Renal cortical epithelial cell (primary cell): ENCODE results near the gene ERICH4. TPM values are rescaled to one million over a fixed set of nuclear protein-coding genes. Genes with fewer than 3 reads are reported as not detected.
A peak's percentile ranks its signal among the peaks of the same experiment; 100 is the strongest.
"Not testable (repeated sequence)": the region's sequence is repeated elsewhere in the genome, so short reads cannot be mapped to it uniquely, and the experiment has no call there.

Experiments
- DNase-seq: peaks from one replicate; pipeline ENCODE4 v3.0.0-alpha.2; 2011; ENCODE audit warnings: low read depth
- total RNA-seq: library from RNA; depleted of rRNA; stranded (reverse); fragments of >200 nt; gene quantifications from 2 replicates; pipeline ENCODE4 v1.2.3, GENCODE V29; 2014

The ERICH4 gene, protein sequence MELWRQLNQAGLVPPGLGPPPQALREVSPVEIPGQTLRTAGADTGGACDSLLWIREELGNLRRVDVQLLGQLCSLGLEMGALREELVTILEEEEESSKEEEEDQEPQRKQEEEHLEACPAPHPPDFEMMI
- not detected in 2 replicates for total RNA-seq

DNA sequence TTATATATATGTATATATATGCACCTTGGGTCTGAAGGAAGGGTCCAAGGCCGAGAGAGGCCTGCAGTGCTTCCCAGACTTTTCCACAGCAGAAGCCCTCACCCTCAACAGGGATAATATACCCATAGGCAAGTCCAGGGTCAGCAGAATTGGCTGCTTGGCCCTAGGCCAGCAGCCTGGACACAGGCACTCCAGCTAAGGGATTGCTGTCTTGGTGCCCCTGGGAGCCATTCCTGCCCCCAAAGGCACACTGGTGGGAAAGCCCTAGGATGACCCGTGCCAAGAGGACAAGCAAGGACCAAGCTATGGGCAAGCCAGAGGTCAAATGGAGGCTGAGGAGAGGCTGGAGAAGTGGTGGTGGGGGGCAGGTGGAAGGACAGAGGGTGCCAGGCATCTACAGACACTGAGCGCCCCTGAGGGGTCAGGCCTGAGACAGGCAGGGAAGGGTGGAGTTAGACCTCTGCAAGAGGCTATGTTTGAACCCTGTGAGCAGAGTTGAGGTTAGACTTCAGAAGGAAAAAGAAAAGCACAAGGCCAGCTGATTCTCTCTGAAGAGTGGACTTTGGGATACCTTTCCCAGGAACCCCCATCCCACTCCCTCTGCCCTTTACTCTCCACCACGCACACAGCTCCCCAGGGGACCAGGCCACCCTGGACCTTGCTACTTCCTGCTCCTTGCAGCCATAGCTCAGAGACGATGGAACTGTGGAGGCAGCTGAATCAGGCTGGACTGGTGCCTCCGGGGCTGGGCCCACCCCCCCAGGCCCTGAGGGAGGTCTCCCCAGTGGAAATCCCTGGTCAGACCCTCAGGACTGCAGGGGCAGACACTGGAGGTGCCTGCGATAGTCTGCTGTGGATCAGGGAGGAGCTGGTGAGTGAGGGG lies at the start of gene ERICH4:
Gene ERICH4, plus strand, starts transcription at position 684 of the 883 bp plus-strand sequence. Its CDS starts 14 bp downstream, at position 698.
- DNase-seq, result no peak

DNA sequence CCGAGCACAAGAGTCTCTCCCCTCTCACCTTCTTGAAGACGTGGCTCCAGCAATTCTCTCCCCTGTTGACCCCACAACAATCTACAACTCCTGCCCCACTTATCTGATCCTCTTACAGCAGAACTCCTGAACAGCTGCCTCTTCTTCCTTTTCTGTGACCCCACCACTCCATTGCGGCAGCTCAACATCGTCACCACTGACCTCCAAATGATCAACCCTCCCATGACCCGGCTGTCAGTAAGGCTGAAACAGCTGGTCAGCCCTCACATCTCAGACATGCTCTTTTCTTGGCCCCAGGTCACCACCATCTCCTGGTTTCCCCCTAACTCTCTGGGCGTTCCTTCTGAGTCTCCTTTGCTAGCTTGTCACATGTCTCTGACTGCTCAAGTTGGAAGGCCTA lies 47.6 kb upstream of the ERICH4 start:
- DNase-seq, result no peak

DNA sequence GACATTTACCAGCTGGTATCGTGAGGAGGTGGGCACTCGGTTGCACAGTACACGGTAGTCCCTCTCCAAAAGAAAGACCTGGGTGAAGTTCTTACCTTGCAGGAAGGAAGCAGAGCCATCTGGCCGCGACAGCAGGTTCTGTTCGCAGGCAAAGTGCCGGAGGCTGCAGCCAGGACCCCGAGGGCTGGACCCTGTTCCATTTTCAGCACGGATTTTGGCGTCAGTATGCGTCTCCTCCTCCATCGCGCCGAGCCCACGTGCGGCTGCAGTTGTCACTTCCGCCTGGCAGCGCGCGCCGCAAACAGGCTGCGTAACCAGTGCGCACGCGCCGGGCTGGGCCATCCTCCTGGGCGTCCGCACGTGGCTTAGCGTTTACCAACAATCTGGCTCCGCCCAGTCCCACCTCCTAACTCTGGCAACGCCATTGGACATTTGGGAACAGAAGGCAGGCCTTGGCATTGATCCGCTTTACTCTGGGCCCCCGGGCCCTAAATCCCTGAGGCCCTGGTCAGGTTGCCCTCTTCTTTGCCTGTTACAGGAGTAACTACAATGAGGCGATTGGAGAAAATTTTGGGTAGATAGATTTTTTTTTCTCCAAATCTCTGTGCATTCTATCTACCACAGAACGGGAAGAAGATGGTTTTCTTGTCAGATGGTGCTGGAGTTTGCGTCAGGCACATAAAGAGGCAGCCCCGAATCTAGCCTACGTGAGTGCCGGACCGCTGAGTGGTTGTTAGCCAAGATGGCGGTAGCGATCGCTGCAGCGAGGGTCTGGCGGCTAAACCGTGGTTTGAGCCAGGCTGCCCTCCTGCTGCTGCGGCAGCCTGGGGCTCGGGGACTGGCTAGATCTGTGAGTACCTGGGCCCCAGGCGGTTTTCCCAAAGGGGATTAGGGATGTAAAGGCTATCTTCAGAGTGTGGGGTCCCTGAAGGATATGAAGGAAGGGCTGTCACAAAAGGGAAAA lies 45.6 kb upstream of the ERICH4 start, which contains the start of the genes BCKDHA and EXOSC5:
Gene BCKDHA, plus strand, starts transcription at position 733 of the 964 bp plus-strand sequence. Its CDS starts 10 bp downstream, at position 743.
Gene EXOSC5, minus strand, starts transcription at position 274 of the 964 bp plus-strand sequence. Its CDS starts 31 bp downstream, at position 243.
- peak; percentile 99 for DNase-seq

DNA sequence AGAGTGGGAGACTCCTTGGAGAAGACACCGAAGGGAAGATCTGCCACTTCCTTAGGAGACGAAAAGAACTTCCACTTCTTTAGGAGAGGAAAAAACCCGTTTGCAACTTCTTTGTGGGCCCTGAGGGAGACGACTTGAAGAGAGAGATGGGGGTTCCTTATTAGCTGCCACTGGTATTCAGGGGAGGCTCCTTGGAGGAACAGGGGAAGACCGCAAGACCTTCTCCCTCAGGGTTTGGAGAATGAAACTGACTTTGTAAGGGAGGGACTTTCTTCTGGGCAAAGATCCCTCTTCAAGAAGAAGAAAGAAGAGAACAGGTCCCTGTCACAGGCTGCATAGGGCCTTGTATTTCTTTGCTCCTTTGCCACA lies 44.9 kb upstream of the ERICH4 start:
- DNase-seq, result no peak

DNA sequence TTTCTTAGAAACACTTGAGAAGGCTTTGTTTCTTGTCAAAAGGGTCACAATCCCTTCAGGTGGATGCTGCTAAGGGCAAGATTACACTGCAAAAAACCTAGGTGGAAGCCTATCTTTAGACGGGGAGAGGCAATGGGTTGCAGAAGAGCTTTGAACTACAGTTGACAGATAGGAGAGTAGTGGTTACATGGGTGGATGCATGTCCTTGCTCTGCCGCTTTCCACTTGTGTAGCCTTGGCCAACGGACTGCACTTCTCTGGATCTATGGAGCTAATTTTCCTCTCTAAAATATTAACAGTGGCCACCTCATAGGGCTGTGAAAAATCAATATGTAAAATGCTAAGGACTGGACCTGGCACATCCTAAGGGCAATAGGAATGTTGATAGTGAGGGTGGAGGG lies 44.4 kb upstream of the ERICH4 start:
- DNase-seq, result no peak

DNA sequence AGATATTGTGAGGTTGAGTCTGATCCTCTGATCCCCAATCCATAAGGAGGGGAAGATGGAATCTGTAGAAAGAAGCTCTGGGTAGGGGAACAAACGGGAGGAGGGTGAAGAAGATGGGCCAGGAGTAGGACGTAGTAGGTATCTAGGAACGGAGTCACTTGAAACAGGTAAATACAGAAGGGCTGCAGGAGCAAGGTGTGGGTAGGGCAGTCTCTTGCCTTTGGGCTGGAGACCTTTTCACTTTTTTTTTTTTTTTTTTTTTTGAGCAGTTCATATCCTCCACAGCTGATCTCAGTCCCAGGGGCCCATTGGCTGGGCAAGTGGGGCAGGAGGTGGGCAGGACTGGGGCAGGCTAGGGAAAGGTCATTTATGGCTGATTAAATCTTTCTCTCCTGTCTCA lies 43.9 kb upstream of the ERICH4 start:
- no peak for DNase-seq

DNA sequence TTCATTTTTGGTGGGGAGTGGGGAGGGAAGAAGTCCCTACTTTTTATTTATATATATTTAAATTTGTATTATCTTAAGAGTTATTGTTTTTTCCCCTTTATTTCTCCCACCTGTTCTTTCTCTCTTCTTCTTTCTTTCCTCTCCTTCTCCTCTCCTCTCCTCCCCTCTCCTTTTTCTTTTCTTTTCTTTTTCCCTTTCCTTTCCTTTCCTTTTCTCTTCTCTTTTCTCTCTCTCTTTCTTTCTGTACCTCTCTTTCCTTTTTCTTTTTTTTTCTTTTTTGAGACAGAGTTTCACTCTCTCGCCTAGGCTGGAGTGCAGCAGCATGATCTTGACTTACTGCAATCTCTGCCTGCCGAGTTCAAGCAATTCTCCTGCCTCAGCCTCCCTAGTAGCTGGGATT lies 43.4 kb upstream of the ERICH4 start:
- DNase-seq, result no peak

DNA sequence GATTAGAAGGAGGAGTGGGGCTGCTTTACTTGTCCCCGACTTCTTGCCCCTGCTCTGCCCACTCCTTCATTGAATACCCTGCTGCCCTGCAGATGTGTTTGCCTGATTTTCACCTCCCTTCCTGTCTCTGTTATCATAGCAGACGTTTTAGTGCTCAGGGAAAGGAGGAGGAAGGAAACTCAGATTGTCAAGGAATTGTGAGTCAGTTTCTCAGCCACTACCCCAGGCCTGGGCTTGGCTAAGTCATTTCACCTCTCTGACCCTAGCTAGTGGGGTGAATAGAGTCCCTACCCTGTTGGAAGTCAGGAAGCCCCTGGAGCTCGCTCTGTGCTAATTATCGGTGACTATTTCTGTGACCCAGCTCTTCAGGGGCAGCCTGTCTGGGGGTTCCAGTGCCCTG lies 41.5 kb upstream of the ERICH4 start:
- DNase-seq, result no peak

DNA sequence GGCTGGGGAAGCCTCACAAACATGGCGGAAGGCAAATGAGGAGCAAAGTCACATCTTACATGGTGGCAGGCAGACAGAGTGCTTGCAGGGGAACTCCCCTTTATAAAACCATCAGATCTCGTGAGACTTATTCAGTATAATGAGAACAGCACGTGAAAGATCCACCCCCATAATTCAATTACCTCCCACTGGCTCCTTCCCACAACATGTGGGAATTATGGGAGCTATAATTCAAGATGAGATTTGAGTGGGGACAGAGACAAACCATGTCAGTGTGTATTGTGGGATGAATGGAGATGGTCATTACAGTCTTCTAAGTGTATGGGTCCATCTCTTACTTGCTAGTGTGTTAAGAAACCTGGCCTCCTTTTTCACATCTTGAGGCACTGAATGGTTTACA lies 40.9 kb upstream of the ERICH4 start:
- no peak for DNase-seq

DNA sequence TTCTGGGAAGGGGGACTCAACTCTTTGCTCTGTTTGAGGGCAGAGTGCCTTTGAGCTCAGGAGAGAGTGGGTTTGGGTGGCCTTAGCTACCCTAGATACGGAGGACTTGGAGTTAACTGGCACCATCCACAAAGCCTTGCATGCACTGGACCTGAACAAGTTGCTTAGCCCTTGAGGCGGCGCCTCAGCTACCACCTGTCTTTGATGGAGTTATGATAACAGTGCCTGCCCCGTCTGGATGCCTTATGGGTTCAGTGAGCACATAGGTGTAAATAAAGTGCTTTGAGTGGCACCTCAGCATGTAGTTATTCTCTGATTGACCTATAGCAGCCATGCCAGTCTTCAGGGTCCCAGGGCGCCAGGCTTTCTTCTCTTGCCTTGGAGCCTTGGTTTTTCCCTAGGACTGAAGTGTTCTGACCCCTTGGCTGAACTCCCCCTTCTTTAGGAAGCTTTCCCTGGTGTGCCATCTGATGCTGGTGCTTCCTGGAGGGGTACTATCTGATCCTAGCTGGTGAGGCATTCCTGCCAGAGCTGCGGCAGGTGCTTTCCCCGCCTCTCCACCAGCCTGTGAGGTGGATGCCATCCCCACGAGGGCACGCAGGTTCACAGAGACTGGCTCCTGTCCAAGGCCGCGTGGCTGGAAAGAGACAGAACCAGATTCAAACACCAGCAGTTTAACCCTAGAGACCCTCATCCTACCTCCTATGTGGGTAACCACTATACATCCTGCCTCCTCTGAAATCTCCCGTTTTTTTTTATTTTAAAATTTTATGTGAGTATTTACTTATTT lies 39.6 kb upstream of the ERICH4 start:
- no peak for DNase-seq

DNA sequence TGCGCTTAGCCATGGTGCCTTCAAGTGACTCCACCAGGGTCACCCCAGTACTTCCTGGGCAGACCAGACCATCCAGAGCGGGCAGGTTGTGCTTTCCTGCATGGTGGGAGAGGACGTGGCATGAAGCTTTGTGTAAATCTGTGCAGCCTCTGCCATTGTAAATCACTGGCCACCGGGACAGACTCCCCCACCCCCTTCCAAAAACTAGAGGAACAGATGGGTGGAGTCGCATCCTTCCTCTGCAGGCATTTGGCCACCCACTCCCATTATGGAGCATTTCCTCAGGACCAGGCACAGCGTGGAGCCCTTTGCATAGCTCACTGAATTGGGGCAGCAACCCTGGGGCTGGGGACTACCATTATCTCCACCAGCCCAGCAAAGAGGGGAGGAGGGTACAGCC lies 37.2 kb upstream of the ERICH4 start:
- no peak for DNase-seq

DNA sequence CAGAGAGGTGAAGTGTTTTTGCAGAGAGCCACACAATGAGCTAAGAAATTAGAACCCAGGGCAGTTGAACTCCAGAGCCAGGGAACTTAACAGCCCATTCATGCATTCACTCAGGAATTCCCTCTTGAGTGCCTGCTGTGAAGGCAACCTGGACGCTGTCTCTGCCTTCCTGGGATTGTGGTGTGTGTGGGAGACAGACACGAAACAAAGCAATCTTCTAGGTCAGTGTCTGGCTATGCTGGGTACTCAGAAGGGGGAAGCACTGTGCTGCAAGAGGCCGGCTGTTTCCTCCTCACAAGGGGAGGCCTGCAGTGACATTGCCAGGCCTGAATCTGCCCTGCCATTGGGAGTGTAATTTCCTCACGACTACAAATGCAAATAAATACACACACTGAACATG lies 35.7 kb upstream of the ERICH4 start:
- no peak for DNase-seq

DNA sequence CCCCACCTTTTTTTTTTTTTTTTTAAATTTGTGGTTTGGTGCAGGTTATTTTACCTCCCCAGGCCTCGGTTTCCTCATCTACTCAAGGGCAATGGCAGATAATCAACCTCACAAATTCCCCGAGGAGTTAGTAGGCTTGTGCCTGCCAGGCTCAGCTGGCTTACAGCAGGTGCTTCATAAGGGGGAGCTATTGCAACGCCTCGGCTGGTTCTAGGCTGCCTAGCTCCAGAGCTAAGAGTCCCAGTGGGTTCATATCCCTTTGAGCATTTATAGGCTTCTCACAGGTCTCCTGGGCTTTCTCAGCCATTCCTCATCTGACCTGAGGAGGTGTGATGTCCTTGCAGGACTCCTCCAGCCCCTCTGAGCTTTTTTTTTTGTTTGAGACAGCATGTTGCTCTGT lies 34.7 kb upstream of the ERICH4 start:
- DNase-seq, result no peak

DNA sequence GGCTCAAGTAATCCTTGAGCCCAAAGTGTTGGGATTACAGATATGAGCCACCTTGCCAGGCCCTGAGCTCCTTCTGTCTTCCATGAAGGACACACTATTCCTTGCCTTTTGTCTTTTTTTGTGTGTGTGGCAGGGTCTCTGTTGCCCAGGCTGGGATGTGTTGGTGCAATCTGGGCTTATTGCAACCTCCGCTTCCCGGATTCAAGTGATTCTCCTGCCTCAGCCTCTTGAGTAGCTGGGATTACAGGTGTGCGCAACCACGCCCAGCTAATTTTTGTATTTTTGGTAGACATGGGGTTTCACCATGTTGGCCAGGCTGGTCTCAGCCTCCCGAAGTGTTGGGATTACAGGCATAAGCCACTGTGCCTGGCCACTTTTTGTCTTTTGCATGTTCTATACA lies 34.1 kb upstream of the ERICH4 start:
- DNase-seq, result not testable (repeated sequence)

DNA sequence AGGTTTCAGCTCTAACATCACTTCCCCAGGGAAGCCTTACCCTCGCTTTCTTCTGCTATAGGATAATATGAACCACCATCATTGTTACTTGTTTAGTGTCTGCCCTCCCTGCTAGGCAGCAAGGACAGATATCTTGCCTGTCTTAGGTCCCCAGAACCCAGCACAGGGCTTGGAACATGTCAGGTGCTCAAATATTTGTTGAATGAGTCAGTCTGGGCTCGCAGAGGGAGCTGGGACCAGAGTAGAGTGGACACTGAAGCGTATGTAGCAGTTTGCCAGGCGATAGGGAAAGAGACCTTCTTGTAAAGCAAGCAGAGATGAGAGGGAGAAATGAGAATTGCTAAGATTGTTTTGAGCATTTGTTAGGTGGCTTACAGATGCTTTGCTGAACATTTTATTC lies 33.7 kb upstream of the ERICH4 start:
- peak; percentile 82 for DNase-seq

DNA sequence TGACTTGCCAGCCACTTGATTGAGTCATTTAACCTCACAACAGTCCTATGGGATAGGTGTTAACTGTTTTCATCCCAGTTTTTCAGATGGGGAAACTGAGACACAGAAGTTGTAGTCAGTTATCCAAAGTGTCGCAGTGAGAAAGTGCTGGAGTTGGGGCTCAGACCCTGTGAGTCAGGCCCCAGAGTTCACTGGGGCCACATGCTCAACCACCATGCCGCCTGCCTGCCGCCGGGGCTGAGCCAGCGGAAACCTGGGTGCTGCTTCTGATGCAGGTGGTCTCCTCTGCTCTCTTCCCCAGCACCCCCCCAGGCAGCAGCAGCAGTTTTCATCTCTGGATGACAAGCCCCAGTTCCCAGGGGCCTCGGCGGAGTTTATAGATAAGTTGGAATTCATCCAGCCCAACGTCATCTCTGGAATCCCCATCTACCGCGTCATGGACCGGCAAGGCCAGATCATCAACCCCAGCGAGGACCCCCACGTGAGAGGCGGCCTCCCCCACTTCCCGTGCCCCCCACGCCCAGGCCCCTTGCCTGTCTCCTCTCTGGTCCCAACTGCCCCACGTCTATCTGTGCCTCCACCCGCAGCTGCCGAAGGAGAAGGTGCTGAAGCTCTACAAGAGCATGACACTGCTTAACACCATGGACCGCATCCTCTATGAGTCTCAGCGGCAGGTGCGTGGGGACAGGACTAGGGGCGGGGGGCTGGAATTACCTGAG lies 32.5 kb upstream of the ERICH4 start:
- no peak for DNase-seq

DNA sequence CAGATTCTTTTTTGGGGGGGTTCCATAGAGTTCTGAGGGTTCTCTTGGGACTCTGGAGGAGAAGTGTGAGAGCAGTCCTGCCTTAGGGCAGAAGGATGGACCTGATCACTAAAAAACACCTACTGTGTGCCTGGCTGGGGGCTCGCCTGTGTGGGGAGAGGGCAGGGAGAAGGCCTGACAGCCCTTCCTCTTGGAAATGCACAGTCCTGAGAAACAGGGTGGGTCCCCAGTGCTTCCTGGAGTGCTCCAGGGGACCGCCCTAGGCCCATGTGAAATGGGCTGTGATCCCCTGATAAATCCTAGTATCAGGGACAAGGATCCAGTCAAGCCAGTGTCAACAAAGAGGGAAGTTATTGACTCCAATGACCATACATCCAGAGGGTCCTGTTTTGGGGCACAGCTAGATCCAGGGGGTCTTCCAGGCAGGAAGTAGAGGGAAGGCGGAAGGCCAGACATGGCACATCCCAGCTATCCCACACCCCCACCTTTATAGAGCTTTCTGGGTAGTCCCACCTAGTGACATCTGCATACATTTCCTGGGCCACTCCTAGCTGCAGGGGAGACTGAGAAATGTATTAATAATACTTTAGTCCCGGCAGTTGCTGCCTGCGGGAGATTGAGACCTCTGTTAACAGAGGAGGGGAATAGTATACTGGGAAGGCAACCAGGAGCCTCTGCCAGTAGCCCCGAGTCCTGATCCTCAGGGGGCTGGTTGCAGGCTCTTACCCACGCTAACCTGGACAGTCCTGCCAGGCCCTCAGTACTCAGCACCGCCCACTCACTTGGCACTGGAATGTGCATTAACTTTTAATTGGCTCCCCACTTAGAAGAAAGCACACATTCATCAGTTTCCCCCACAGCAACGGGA lies 31.6 kb upstream of the ERICH4 start:
- peak; percentile 21 for DNase-seq

DNA sequence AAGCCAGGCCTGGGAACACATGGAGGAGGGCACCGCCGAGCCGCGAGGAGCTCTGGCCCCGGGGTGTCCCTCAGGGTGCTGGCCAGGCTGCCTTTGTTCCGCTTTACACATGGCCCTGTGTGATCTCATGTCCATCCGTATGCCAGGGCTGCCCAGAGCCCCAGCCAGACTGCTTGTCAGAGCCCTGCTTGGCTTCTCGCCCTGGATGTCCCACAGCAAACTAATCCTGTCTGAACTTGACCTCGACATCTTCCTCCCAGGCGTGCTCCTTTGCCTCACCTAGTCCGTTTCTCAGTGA lies 31.0 kb upstream of the ERICH4 start:
- no peak for DNase-seq

DNA sequence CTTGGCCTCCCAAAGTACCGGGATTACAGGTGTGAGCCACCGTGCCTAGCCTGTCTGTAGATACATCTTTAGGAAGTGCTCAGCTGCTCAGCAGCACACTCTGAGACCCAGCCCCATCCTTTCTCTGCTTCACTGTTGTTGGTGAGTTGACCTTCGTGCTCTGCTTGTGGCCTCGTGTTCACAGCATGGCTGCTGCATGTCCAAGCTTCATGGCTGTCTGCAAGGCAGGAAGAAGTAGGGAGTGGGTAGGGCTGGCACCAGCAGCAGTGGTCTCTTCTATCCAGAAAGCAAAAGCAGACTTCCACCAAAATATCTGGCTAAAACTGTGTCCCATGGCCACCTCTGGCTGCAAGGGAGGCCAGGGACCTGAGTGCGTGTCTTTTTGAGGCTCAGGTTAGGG lies 30.0 kb upstream of the ERICH4 start:
- no peak for DNase-seq

DNA sequence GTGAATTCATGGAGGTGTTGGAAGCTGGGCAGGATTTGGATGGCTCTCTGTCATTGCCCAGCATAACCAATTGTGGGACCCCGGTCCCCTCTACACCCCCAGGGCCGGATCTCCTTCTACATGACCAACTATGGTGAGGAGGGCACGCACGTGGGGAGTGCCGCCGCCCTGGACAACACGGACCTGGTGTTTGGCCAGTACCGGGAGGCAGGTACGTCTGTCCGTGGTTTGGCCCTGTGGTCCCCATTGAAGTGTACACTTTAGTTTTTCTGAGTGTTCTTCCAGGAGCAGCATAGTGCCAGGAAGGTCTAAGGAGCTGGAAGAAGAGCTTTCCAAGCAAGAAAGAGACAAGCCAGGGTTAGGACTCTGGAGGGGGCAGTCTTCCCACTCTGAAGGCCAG lies 29.0 kb upstream of the ERICH4 start:
- DNase-seq, result no peak
